ENCODE results near the gene GLCCI1. TPM values are rescaled to one million over a fixed set of nuclear protein-coding genes. Genes with fewer than 3 reads are reported as not detected.
"Not testable (repeated sequence)": the region's sequence is repeated elsewhere in the genome, so short reads cannot be mapped to it uniquely, and the experiment has no call there.

The GLCCI1 gene
- total RNA-seq, 1 donor from 2014 or later = 16.3 TPM

GRCh38 chr7:7989616-7990440, 21.2 kb downstream of the GLCCI1 start:
- no peak for DNase-seq (ENCODE audit: low spot score)

GRCh38 chr7:7990441-7990761, 21.8 kb downstream of the GLCCI1 start:
- DNase-seq (ENCODE audit: low spot score) = no peak

- DNase-seq (ENCODE audit: low spot score) = no peak
Observed at GRCh38 chr7:7992506-7992905, 23.9 kb downstream of the GLCCI1 start.

GRCh38 chr7:7995348-7995747, 26.8 kb downstream of the GLCCI1 start:
- DNase-seq (ENCODE audit: low spot score) = not testable (repeated sequence)

GRCh38 chr7:7996568-7996967, 28.0 kb downstream of the GLCCI1 start:
- no peak for DNase-seq (ENCODE audit: low spot score)

GRCh38 chr7:8000315-8000941, 31.8 kb downstream of the GLCCI1 start:
- DNase-seq (ENCODE audit: low spot score) = no peak

- no peak for DNase-seq (ENCODE audit: low spot score)
Observed at GRCh38 chr7:8003077-8003476, 34.5 kb downstream of the GLCCI1 start.

GRCh38 chr7:8005279-8005678, 36.7 kb downstream of the GLCCI1 start:
- no peak for DNase-seq (ENCODE audit: low spot score)

GRCh38 chr7:8014399-8014798, 45.8 kb downstream of the GLCCI1 start:
- DNase-seq (ENCODE audit: low spot score) = no peak

- DNase-seq (ENCODE audit: low spot score) = no peak
Observed at GRCh38 chr7:8015100-8015745, 46.6 kb downstream of the GLCCI1 start.

- DNase-seq (ENCODE audit: low spot score) = no peak
Observed at GRCh38 chr7:8015746-8016120, 47.1 kb downstream of the GLCCI1 start.

- no peak for DNase-seq (ENCODE audit: low spot score)
Observed at GRCh38 chr7:8017423-8017822, 48.8 kb downstream of the GLCCI1 start.

GRCh38 chr7:8018961-8019360, 50.4 kb downstream of the GLCCI1 start:
- DNase-seq (ENCODE audit: low spot score) = no peak

- no peak for DNase-seq (ENCODE audit: low spot score)
Observed at GRCh38 chr7:8022628-8023027, 54.0 kb downstream of the GLCCI1 start.

GRCh38 chr7:8035192-8035591, 66.6 kb downstream of the GLCCI1 start:
- DNase-seq (ENCODE audit: low spot score) = no peak

- DNase-seq (ENCODE audit: low spot score) = no peak
Observed at GRCh38 chr7:8035647-8036518, 67.3 kb downstream of the GLCCI1 start.

GRCh38 chr7:8037151-8037550, 68.6 kb downstream of the GLCCI1 start:
- DNase-seq (ENCODE audit: low spot score) = no peak

GRCh38 chr7:8040768-8041369, 72.3 kb downstream of the GLCCI1 start:
- no peak for DNase-seq (ENCODE audit: low spot score)

- no peak for DNase-seq (ENCODE audit: low spot score)
Observed at GRCh38 chr7:8042796-8043535, 74.4 kb downstream of the GLCCI1 start.

GRCh38 chr7:8044761-8045430, 76.3 kb downstream of the GLCCI1 start:
- no peak for DNase-seq (ENCODE audit: low spot score)

All from mucosa of gallbladder (tissue), 1 donor.